ENCODE measurements around the gene SCFD2.

The SCFD2 gene

DNA sequence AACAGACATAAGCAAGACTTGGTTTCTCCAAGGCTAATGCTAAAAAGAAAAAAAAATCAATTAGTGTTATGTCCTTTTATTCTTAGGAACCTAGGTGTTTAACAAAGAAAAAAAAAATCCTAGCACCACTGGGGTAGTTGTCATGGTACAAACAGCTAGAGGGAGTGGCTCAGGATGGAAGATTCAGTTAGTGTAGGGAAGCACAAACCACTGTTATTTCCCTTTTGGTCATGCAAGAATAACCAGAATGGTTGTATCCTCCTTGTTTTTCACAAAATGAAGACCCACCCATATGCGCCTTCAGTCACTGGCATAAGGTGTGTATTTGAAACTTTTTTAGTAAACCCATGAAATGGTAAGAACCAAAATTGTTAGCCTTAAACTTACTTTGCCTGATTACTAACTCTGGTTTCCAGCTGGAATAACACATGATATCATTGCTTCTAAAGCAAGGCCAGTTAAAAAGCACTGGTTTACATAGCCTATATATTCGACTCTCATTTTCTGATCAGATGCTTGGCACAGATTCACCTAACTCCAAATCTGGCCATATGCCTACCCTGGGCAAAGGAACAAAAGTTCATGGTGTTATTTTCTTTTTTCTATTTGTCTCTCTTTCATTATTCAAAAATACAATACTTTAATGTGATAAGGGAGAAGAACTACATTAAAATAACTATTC is 132.6 kb downstream of the SCFD2 start:
- Histone ChIP-seq H2AFZ (ENCODE audit: low read length) (no peak overlapping the region), H3K27me3 (ENCODE audit: insufficient read depth, low read length) (no peaks in the 10 kb centered on the region), H4K20me1 (ENCODE audit: insufficient read depth, low read length) (no peaks in the 10 kb centered on the region), H3K9me3 (ENCODE audit: low read length) (no peaks in the 10 kb centered on the region), H3K79me2 (ENCODE audit: insufficient read depth, low read length) (no peaks in the 10 kb centered on the region), H3K36me3 (ENCODE audit: insufficient read depth, low read length) (no peaks in the 10 kb centered on the region), H3K4me3 (ENCODE audit: low read depth, low read length, poor library complexity, severe bottlenecking) (no peak overlapping the region), H3K4me2 (ENCODE audit: low read length) (no peak overlapping the region), H3K4me1 (ENCODE audit: insufficient read depth, low read length, severe bottlenecking) (no peaks in the 10 kb centered on the region), H3K27ac (ENCODE audit: low read depth, low read length, poor library complexity, severe bottlenecking) (no peak overlapping the region), H3K9ac (ENCODE audit: low read length) (no peak overlapping the region), H3K9me2 (ENCODE audit: low read depth, low read length) (no peaks in the 10 kb centered on the region), H3F3A (ENCODE audit: insufficient read depth, low read length) (no peaks in the 10 kb centered on the region)
- TF ChIP-seq, protein P1, sequence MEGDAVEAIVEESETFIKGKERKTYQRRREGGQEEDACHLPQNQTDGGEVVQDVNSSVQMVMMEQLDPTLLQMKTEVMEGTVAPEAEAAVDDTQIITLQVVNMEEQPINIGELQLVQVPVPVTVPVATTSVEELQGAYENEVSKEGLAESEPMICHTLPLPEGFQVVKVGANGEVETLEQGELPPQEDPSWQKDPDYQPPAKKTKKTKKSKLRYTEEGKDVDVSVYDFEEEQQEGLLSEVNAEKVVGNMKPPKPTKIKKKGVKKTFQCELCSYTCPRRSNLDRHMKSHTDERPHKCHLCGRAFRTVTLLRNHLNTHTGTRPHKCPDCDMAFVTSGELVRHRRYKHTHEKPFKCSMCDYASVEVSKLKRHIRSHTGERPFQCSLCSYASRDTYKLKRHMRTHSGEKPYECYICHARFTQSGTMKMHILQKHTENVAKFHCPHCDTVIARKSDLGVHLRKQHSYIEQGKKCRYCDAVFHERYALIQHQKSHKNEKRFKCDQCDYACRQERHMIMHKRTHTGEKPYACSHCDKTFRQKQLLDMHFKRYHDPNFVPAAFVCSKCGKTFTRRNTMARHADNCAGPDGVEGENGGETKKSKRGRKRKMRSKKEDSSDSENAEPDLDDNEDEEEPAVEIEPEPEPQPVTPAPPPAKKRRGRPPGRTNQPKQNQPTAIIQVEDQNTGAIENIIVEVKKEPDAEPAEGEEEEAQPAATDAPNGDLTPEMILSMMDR (IDR thresholded peaks at IDR 0.05; ENCODE audit: low read length), result no peak
- no peak for TF ChIP-seq EZH2 (IDR thresholded peaks at IDR 0.05; ENCODE audit: borderline replicate concordance, low read length)

DNA sequence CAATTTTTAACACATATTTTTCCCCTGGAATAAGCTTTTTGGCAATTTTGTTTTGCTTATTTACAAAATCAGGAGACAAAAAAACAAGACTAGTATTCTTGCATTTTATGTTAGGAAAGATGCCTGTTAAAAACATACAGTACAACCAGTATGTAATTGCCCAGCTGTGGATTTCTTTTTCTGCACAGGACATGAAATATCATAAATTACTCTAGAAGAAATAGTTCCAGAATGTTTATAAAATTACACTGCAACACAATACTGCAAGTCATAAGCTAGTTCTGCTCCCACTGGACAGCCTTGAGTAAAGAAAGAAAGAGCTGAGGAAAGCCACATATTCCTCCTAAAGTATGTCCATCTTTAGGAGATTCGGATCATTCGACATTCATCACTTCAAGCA is 133.5 kb downstream of the SCFD2 start:
- no peak overlapping the region for H3K9ac ChIP-seq (ENCODE audit: low read length)
- H3K4me1 ChIP-seq (ENCODE audit: insufficient read depth, low read length, severe bottlenecking), result no peaks in the 10 kb centered on the region
- H3K9me3 ChIP-seq (ENCODE audit: low read length), result no peaks in the 10 kb centered on the region
- H3F3A ChIP-seq (ENCODE audit: insufficient read depth, low read length), result no peaks in the 10 kb centered on the region
- no peak for TF ChIP-seq EZH2 (IDR thresholded peaks at IDR 0.05; ENCODE audit: borderline replicate concordance, low read length)
- TF ChIP-seq, protein P1 (IDR thresholded peaks at IDR 0.05; ENCODE audit: low read length), result no peak
- no peaks in the 10 kb centered on the region for H3K79me2 ChIP-seq (ENCODE audit: insufficient read depth, low read length)
- H4K20me1 ChIP-seq (ENCODE audit: insufficient read depth, low read length), result no peaks in the 10 kb centered on the region
- no peaks in the 10 kb centered on the region for H3K27me3 ChIP-seq (ENCODE audit: insufficient read depth, low read length)
- no peak overlapping the region for H3K4me3 ChIP-seq (ENCODE audit: low read depth, low read length, poor library complexity, severe bottlenecking)
- H3K9me2 ChIP-seq (ENCODE audit: low read depth, low read length), result no peaks in the 10 kb centered on the region
- H3K36me3 ChIP-seq (ENCODE audit: insufficient read depth, low read length), result no peaks in the 10 kb centered on the region
- no peak overlapping the region for H2AFZ ChIP-seq (ENCODE audit: low read length)
- H3K27ac ChIP-seq (ENCODE audit: low read depth, low read length, poor library complexity, severe bottlenecking), result no peak overlapping the region
- H3K4me2 ChIP-seq (ENCODE audit: low read length), result no peak overlapping the region

DNA sequence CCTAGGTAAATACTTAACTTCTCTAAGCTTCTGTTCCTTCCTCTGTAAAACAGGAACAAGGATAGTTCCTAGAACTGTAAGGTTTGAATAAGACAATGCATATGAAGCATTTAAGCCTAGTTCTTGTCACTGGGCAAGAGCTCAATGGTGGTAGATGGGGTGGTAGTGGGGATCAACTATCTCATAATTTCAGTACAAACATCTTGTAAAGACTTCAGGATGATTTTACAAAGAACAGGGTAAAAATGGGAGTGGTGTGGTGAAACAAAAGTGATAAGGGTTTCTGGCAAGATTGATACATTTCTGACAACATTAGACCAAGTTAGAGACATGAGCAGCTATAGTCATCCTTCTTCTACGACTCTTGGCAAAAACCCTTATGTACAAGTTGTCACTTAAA is 137.8 kb downstream of the SCFD2 start:
- TF ChIP-seq, protein P1 (IDR thresholded peaks at IDR 0.05; ENCODE audit: low read length), result no peak
- no peak for TF ChIP-seq EZH2 (IDR thresholded peaks at IDR 0.05; ENCODE audit: borderline replicate concordance, low read length)
- Histone ChIP-seq H3K36me3 (ENCODE audit: insufficient read depth, low read length) (no peaks in the 10 kb centered on the region), H3K9me3 (ENCODE audit: low read length) (no peaks in the 10 kb centered on the region), H3K4me3 (ENCODE audit: low read depth, low read length, poor library complexity, severe bottlenecking) (no peak overlapping the region), H2AFZ (ENCODE audit: low read length) (no peak overlapping the region), H3K27ac (ENCODE audit: low read depth, low read length, poor library complexity, severe bottlenecking) (no peak overlapping the region), H3K4me1 (ENCODE audit: insufficient read depth, low read length, severe bottlenecking) (no peaks in the 10 kb centered on the region), H3K79me2 (ENCODE audit: insufficient read depth, low read length) (no peaks in the 10 kb centered on the region), H4K20me1 (ENCODE audit: insufficient read depth, low read length) (no peaks in the 10 kb centered on the region), H3F3A (ENCODE audit: insufficient read depth, low read length) (no peaks in the 10 kb centered on the region), H3K9me2 (ENCODE audit: low read depth, low read length) (no peaks in the 10 kb centered on the region), H3K4me2 (ENCODE audit: low read length) (no peak overlapping the region), H3K9ac (ENCODE audit: low read length) (no peak overlapping the region), H3K27me3 (ENCODE audit: insufficient read depth, low read length) (no peaks in the 10 kb centered on the region)
